ENCODE data around the gene DTX4.

DTX4 gene

GRCh38 chr11:59172345-59173079 lies 580 bp downstream of the DTX4 start:
- TF ChIP-seq SPI1 (IDR thresholded peaks at IDR 0.05; ENCODE audit: low read depth, low read length) (no peak), PAX5 (IDR thresholded peaks at IDR 0.05; ENCODE audit: insufficient read depth, low read length, severe bottlenecking) (no peak), POLR2A (IDR thresholded peaks at IDR 0.05; ENCODE audit: low read depth, low read length) (peak; percentile 89), POLR2AphosphoS5 (IDR thresholded peaks at IDR 0.05; ENCODE audit: low read depth, low read length) (peak; percentile 88), TAF1 (IDR thresholded peaks at IDR 0.05; ENCODE audit: low read depth, low read length) (peak; percentile 76), POU2F2 (IDR thresholded peaks at IDR 0.05; ENCODE audit: low read depth, low read length) (peak; percentile 96)
- DNase-seq (ENCODE audit: insufficient read length, low spot score) (peak; percentile 56), FAIRE-seq (peak; percentile 97)

DNA sequence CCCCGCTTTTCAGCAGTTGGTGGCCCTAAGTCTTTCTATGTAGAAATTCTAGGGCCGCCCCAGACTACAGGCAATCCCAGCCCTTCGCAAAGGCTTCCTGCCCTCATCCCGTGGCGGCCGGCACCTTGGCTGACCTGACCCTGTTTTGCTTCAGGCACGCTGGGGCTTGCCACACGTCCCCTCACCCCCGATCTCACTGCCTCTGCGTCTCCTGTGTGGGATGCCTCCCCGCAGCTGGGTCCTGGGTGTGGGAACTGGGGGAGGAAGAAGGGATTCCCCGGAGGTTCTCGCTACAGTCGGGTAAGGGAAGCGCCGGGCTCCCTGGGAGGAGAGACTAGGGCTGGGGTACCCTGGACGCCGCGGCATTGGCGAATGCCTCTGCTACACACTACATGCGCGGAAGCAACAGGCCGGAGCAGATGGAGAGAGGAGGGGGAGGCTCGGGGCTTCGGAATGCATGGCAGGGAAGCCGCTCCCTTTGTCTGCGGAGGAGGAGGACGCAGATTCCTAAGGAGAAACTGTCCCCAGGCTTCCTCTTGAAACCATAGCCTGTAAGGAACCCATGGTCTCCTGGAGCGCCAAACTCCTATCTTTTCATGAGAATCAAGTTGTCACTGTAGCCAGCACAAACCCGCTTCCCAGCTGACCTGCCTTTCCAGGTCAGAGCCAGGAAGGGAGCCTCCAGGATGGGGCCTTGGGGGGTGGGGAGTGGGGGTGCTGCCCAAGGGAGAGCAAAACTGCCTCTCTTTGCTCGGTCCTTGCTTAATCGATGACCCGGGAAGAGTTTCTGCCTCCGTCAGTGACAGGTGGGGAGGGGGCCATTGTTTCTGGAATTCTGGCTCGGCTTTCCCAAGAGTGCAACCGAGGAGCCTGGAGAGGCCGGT lies 1.4 kb downstream of the DTX4 start:
- FAIRE-seq, result no peak
- DNase-seq (ENCODE audit: insufficient read length, low spot score), result no peak
- TF ChIP-seq POLR2A (IDR thresholded peaks at IDR 0.05; ENCODE audit: low read depth, low read length), result no peak
- TF ChIP-seq POU2F2 (IDR thresholded peaks at IDR 0.05; ENCODE audit: low read depth, low read length), result no peak; the same call in 1 of the 2 replicates
- no peak for TF ChIP-seq TAF1 (IDR thresholded peaks at IDR 0.05; ENCODE audit: low read depth, low read length)
- TF ChIP-seq SPI1 (IDR thresholded peaks at IDR 0.05; ENCODE audit: low read depth, low read length), result no peak
- TF ChIP-seq POLR2AphosphoS5 (IDR thresholded peaks at IDR 0.05; ENCODE audit: low read depth, low read length), result no peak
- no peak for TF ChIP-seq PAX5 (IDR thresholded peaks at IDR 0.05; ENCODE audit: insufficient read depth, low read length, severe bottlenecking)

GRCh38 chr11:59173964-59174663 lies 2.2 kb downstream of the DTX4 start:
- DNase-seq (ENCODE audit: insufficient read length, low spot score) (no peak), FAIRE-seq (no peak)
- TF ChIP-seq TAF1 (IDR thresholded peaks at IDR 0.05; ENCODE audit: low read depth, low read length), result no peak
- no peak for TF ChIP-seq POLR2AphosphoS5 (IDR thresholded peaks at IDR 0.05; ENCODE audit: low read depth, low read length)

DNA sequence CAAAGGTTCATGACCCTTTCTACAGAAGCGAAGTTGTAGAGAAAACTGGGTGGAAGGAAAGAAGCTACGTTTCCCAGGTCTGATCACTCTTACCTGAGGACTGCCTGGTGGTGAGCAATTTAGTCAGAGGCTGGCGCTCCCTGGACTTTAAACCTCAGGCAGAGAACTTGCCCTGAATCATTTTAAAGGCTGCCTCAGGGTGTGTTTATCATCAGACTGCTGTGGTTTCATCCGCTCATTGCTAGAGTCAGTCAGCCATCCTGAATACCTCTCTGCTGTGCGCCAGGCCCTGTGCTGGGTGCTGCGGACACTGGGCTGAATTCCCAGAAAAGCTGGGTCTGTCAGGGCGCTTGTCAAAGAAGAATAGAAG lies 2.7 kb downstream of the DTX4 start:
- FAIRE-seq (no peak), DNase-seq (ENCODE audit: insufficient read length, low spot score) (no peak)
- no peak for TF ChIP-seq POLR2AphosphoS5 (IDR thresholded peaks at IDR 0.05; ENCODE audit: low read depth, low read length)
- no peak for TF ChIP-seq POU2F2 (IDR thresholded peaks at IDR 0.05; ENCODE audit: low read depth, low read length)
- TF ChIP-seq SPI1 (IDR thresholded peaks at IDR 0.05; ENCODE audit: low read depth, low read length), result no peak
- TF ChIP-seq TAF1 (IDR thresholded peaks at IDR 0.05; ENCODE audit: low read depth, low read length), result no peak

DNA sequence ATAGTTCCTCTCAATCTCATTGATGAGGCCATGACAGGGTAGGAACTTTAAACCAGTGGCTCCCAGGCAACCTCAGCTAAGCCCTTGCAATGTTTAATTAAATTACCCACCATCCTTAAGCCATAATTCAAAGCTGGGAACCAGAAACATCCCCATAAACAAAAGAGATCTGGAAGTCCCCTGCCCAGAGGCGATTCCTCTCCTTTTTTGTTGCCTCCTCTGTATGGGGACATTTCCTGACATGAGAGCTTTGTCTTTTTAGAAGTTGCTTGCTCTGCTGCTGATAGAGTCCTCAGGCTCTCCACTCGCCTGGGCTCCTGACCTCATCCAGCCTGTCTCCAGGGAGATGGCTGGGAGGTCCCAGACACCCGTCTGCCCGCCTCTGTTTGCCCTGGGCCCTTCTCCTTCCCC lies 3.2 kb downstream of the DTX4 start:
- DNase-seq (ENCODE audit: insufficient read length, low spot score) (no peak), FAIRE-seq (no peak)
- no peak for TF ChIP-seq POLR2A (IDR thresholded peaks at IDR 0.05; ENCODE audit: low read depth, low read length)
- TF ChIP-seq SPI1 (IDR thresholded peaks at IDR 0.05; ENCODE audit: low read depth, low read length), result no peak
- TF ChIP-seq POU2F2 (IDR thresholded peaks at IDR 0.05; ENCODE audit: low read depth, low read length), result no peak

DNA sequence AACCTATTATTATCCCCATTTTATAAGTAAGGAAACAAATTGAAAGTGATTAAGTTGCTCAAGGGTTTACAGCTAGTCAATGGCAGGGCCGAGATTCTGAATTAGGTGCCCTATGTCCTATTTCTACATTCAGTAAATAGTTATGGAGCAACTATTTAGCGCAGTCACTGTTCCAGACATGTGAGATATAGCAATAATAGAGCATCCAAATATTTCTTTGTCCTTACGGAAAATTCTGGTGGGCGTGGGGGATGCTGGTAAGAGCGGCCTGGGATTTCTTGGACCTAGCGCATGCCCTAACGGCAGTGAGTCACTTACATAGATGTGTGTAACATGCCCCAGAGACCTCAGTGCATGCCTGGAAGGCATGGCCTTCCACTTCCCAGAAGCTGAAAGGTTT lies 4.4 kb downstream of the DTX4 start:
- TF ChIP-seq SPI1 (IDR thresholded peaks at IDR 0.05; ENCODE audit: low read depth, low read length), result no peak
- TF ChIP-seq PAX5 (IDR thresholded peaks at IDR 0.05; ENCODE audit: insufficient read depth, low read length, severe bottlenecking), result no peak
- no peak for TF ChIP-seq POLR2AphosphoS5 (IDR thresholded peaks at IDR 0.05; ENCODE audit: low read depth, low read length)
- TF ChIP-seq POLR2A (IDR thresholded peaks at IDR 0.05; ENCODE audit: low read depth, low read length), result no peak
- TF ChIP-seq TAF1 (IDR thresholded peaks at IDR 0.05; ENCODE audit: low read depth, low read length), result no peak
- TF ChIP-seq POU2F2 (IDR thresholded peaks at IDR 0.05; ENCODE audit: low read depth, low read length), result no peak
- no peak for DNase-seq (ENCODE audit: insufficient read length, low spot score)
- FAIRE-seq, result no peak

- DNase-seq (ENCODE audit: insufficient read length, low spot score) (no peak), FAIRE-seq (no peak)
- TF ChIP-seq POU2F2 (IDR thresholded peaks at IDR 0.05; ENCODE audit: low read depth, low read length) (no peak), PAX5 (IDR thresholded peaks at IDR 0.05; ENCODE audit: insufficient read depth, low read length, severe bottlenecking) (no peak), SPI1 (IDR thresholded peaks at IDR 0.05; ENCODE audit: low read depth, low read length) (no peak), POLR2AphosphoS5 (IDR thresholded peaks at IDR 0.05; ENCODE audit: low read depth, low read length) (no peak), TAF1 (IDR thresholded peaks at IDR 0.05; ENCODE audit: low read depth, low read length) (no peak), POLR2A (IDR thresholded peaks at IDR 0.05; ENCODE audit: low read depth, low read length) (no peak)
These were observed 6.5 kb downstream of the DTX4 start for GRCh38 chr11:59178402-59178801.

DNA sequence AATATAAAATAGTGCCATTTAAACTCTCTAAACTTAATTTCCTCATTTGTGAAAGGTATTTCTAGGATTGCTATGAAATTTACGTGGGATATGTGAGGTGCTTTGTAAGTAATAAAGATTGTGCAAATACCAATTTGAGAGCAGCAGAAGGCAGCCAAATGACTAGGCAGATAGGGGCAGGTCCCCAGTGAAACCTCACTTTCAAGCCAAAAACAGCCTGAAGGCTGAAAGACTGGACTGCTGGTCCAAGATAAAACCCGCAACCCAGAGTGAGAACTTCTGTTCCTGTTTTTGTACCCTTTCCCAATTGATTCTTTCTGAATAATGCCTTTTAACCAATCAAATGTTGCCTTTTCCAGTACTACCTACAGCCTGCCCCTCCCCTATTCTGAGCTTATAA lies 7.2 kb downstream of the DTX4 start:
- FAIRE-seq, result no peak
- TF ChIP-seq SPI1 (IDR thresholded peaks at IDR 0.05; ENCODE audit: low read depth, low read length) (no peak), TAF1 (IDR thresholded peaks at IDR 0.05; ENCODE audit: low read depth, low read length) (no peak), POLR2AphosphoS5 (IDR thresholded peaks at IDR 0.05; ENCODE audit: low read depth, low read length) (no peak), POLR2A (IDR thresholded peaks at IDR 0.05; ENCODE audit: low read depth, low read length) (no peak), POU2F2 (IDR thresholded peaks at IDR 0.05; ENCODE audit: low read depth, low read length) (no peak), PAX5 (IDR thresholded peaks at IDR 0.05; ENCODE audit: insufficient read depth, low read length, severe bottlenecking) (no peak)
- DNase-seq (ENCODE audit: insufficient read length, low spot score), result no peak

DNA sequence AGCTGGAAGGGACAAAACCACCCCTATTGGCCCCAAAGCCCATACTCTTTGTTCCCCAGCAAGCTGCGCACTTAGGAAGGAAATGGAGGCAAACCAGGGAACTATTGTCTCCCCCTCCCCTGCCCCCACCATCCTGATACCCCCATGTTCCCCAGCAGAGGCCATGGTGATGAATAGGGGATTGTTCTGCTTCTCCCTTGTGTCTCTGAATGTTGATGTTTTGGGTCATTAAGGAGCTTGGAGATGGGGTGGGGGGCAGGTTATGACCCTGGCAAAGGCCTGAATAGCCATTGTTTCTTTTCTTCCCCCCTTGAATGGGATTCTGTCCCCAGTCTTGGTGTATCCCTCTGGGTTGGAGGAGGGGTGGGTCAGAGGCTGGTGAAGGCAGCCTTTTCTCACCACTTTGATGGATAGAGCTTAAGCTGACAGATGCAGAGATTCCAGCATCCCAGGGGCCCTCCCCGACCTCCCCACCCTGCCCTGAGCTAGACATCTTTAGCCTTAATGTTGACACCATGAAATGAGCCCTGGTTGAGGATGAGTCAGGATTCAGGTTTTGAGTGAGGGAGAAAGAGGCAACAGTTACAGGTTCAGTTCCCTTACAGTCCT lies 8.3 kb downstream of the DTX4 start:
- DNase-seq (ENCODE audit: insufficient read length, low spot score) (no peak), FAIRE-seq (no peak)
- no peak for TF ChIP-seq SPI1 (IDR thresholded peaks at IDR 0.05; ENCODE audit: low read depth, low read length)
- no peak for TF ChIP-seq POU2F2 (IDR thresholded peaks at IDR 0.05; ENCODE audit: low read depth, low read length)
- TF ChIP-seq POLR2AphosphoS5 (IDR thresholded peaks at IDR 0.05; ENCODE audit: low read depth, low read length), result no peak
- TF ChIP-seq TAF1 (IDR thresholded peaks at IDR 0.05; ENCODE audit: low read depth, low read length), result no peak
- no peak for TF ChIP-seq POLR2A (IDR thresholded peaks at IDR 0.05; ENCODE audit: low read depth, low read length)
- no peak for TF ChIP-seq PAX5 (IDR thresholded peaks at IDR 0.05; ENCODE audit: insufficient read depth, low read length, severe bottlenecking)

Data from GM12891 (cell line).